Measurements from ENCODE around the gene SH2D7.

The SH2D7 gene

DNA sequence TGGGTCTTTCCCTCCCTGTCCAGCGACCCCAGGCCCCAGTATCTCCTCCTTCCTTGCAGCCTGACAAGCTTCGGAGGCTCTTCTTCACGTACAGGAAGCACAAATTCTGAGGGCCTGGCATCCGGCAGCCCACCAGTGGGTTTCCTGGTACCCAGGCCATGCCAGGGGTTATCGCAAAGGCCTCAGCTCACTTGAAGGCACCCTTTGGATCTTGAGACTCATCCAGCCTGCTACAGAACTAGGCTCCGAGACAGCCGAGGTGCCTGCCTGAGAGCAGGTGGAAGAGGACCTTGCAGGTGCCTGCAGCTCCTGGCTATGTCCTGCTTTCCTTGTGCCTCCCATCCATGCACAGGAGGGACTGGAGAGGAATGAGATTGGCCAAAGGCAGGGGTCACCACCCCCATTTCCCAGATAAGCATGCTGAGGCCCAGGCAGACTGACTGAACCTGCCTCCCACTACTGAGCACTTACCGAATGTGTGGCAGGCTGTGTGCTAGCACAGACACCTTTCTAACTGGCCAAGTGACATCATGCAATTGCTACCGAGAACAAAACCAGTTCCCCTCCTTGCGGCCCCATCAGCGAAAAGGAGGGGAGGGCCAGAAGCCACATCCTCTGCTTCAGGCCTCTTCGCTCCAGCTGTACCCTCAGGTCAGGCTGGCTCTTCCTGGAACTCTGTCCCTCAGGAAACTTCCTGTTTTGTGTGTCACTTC lies 11.2 kb downstream of the SH2D7 start:
- no peak for DNase-seq (ENCODE audit: low spot score)

GRCh38 chr15:78104119-78104479 lies 11.7 kb downstream of the SH2D7 start:
- DNase-seq (ENCODE audit: low spot score) = no peak

- DNase-seq (ENCODE audit: low spot score) = no peak
Measured at GRCh38 chr15:78104566-78105475, 12.5 kb downstream of the SH2D7 start.

- DNase-seq (ENCODE audit: low spot score) = no peak
Measured at GRCh38 chr15:78105476-78106241, 13.3 kb downstream of the SH2D7 start.

- no peak for DNase-seq (ENCODE audit: low spot score)
Measured at GRCh38 chr15:78107471-78107870, 15.1 kb downstream of the SH2D7 start.

GRCh38 chr15:78108300-78109084 lies 16.1 kb downstream of the SH2D7 start:
- DNase-seq (ENCODE audit: low spot score) = peak; percentile 79

DNA sequence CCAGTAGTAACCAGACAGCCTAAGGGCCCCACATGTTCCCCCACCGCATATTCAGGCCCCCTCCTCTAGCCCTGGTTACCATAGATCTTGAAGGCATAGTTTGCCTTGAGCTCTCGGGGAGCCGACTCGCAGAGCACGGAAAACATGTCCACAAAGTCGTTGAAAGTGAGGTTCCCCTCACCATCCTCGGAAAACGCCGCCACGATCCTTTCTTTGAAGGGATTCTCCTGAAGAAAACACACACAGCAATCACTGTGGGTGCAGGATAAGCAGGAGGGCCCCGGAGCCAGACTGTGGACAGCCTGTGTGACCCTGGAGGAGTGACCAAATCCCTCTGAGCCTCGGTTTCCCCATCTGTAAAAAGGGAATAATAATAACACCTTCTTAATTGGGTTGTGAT lies 16.8 kb downstream of the SH2D7 start:
- DNase-seq (ENCODE audit: low spot score) = no peak

GRCh38 chr15:78110096-78110495 lies 17.7 kb downstream of the SH2D7 start:
- no peak for DNase-seq (ENCODE audit: low spot score)

DNA sequence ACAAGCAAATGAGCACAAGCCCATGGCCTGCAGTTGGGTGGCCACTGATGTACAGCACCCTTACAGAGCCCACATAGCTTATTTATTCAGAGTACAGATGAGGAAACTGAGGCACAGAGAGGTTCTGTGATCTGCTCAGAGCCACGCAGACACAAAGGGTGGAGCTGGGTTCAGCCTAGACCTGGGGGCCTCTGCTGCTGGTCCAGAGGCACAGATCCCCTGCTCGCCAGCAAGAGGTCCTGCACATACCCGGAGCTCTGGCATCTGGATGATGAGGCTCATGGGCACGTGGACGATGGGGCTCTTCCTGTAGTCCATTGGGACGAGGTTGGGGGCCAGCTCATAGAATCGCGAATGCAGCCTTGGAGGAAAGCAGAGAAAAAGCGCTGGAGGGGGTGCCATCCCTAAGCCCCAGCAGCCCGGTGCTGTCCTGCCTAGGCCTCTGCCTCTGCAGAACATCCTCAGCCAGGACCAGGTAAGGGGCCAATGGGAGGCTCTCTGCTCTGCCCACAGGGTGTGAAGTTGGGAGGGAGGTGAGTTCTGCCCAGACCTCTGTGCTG lies 18.6 kb downstream of the SH2D7 start:
- no peak for DNase-seq (ENCODE audit: low spot score)

- DNase-seq (ENCODE audit: low spot score) = no peak
Measured at GRCh38 chr15:78111788-78112187, 19.4 kb downstream of the SH2D7 start.

- no peak for DNase-seq (ENCODE audit: low spot score)
Measured at GRCh38 chr15:78112551-78112950, 20.2 kb downstream of the SH2D7 start.

GRCh38 chr15:78120523-78120922 lies 28.2 kb downstream of the SH2D7 start:
- no peak for DNase-seq (ENCODE audit: low spot score)

DNA sequence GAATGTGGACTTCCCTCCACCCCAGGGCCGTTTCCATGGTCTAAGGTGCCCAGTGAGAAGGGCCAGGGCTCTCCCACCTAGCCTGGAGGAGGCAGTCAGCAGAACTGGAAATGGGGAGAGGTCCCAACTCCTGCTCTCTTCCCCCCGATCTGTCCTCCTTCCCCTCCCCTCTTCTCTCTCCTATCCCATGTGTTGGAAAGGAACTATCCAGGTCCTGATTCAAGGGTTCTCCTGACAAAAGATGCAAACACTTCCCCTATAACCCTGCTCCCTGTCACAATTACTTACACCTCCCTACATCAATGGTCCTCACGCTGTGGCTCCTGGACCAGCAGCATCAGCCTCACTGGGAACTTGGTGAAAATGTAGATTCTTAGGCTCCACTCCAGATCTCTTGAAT lies 32.9 kb downstream of the SH2D7 start:
- no peak for DNase-seq (ENCODE audit: low spot score)

- DNase-seq (ENCODE audit: low spot score) = no peak
Measured at GRCh38 chr15:78127882-78128281, 35.5 kb downstream of the SH2D7 start.

DNA sequence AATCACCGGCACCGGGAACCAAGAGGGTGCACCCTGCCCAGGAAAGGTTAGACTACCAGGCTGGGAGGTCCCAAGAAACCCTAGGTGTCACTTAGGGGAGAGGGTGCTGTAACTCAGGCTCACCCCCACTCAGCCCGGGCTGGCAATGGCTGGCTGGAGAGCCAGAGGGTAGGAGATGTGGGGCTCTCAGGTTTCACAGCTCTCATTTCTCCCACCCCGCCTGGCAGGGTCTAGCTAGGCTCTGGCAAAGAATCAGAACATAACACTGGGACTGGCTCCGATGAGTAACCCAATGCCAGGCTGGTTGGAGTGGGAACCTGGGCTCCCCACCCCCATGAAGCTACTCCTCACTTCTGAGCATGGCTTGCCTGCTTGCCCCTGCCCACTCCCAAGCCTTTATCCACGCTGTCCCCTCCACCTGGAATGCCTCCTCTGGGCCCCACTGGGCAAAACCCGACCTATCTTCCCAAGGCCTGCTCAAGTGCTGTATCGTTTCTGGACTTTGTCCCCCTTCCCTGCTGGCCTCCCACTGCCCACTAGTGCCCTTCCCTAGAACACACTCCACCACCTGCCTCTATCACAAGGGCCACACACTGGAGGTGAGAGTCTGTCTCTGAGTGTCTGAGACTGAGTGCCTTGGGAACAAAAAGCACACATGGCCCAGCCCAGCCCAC lies 36.9 kb downstream of the SH2D7 start:
- DNase-seq (ENCODE audit: low spot score) = no peak

DNA sequence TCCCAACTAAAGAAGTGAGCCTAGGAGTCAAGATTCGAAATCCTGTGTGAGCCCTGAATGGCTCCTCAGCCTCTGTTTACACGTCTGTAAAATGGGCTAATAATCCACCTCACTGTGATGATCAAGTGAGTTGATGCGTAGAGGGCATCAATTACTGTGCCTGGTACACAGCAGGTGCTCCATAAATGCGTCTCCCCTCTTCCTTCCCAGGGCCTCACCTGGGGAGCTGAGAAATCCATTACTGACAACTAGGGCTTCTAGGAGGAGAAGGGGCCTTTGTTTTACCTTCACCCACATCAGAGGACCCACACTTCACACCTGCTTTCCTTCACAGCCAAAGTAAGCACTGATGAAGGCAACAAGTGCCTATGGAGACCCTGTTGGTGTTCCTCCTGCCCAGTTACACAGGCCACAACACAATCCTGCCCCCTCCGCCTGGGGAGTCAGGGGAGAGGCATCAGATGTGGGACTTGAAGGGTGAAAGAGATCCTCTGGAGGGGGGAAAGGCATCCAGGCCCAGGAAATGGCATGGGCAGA lies 37.5 kb downstream of the SH2D7 start:
- DNase-seq (ENCODE audit: low spot score) = no peak

- DNase-seq (ENCODE audit: low spot score) = no peak
Measured at GRCh38 chr15:78130466-78131294, 38.3 kb downstream of the SH2D7 start.

DNA sequence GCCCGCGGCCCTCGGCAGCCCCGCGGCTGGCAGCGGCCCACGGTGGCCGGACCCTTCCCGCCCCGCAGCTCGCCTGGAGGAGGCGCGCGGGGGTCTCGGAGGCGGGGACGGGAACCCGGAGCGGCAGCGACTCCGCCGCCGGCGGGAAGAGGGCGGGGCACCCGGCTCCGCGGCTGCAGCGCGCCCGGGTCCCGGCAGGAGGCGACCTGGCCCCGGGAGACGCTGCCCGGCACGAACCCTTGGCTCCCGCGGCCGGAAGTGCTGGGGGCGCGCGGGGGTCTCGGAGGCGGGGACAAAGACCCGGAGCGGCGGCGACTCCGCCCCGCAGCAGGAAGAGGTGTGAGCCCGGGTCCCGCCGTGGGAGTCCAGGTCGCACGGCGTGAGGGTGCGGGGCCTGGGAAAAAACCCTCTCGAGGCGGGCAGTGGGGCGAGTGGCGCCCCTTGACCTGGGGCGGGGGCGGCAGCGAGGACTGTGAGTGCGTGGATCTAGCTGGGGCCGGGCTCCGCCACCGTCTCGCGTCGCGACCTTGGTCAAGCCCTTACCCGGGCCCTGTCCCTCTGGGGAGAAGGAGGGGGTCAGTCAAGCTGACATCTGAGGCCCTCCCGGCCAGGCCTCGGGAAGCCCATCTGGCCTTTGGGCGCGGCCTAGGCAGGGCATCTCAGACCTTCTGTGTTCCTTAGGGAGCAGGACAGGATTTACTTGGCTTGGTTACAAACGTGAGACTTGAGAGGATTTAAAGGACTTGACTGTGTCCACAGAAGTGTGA lies 39.1 kb downstream of the SH2D7 start, which contains the start of gene CIB2:
CIB2 (minus strand) TSS at position 151 of the 767 bp plus-strand sequence. CDS start 230 bp downstream, outside the sequence.
- peak; percentile 83 for DNase-seq (ENCODE audit: low spot score)
